ENCODE measurements around the gene KPNA4. TPM values are rescaled to one million over a fixed set of nuclear protein-coding genes. Genes with fewer than 3 reads are reported as not detected.

Gene KPNA4
- total RNA-seq, 1 experiment from 2014 or later: 76.7 TPM

DNA sequence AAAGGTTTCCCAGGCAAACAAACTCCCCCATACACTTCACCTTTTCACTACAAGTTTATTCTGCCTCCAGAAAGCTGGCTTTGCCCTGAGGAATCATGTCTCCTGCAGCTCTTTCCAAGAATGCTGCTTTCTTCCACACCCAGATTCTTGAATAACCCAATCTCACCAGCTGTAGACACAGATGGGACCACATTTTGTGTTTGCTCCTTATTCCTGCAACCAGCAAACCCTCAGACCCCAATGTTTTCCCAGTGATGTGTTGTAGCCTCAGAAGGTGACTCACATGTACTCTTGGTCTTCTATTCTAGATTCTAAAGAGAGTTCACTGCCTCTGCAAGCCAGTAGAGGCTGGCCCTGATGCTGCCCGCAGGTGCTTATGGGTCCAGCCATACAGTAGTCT is 92.2 kb downstream of the KPNA4 start:
- Histone ChIP-seq H2BK5ac (ENCODE audit: insufficient read length, low read length) (no peak overlapping the region), H3K4me2 (ENCODE audit: insufficient read depth, insufficient read length, low read length) (no peak overlapping the region)
- H3K4me3 Mint-ChIP-seq: no peak overlapping the region

More for the DNA sequence above, 92.2 kb downstream of the KPNA4 start:
- no peak overlapping the region for H3K23ac ChIP-seq (ENCODE audit: insufficient read length, low read depth, low read length)
- H3T11ph ChIP-seq (ENCODE audit: low read length): no peak overlapping the region
- no peaks in the 10 kb centered on the region for H3K79me2 ChIP-seq (ENCODE audit: insufficient read depth, low read length)
- H3K9ac ChIP-seq (ENCODE audit: extremely low read depth, insufficient read length, low read length): no peak overlapping the region
- Mint-ChIP-seq H3K27me3 (ENCODE audit: low read depth) (peaks cover 12% of the 10 kb centered on the region), H3K4me1 (no peaks in the 10 kb centered on the region), H3K36me3 (ENCODE audit: insufficient read depth in 1 of 3, low read depth in 3 of 3) (peaks cover 7 to 17% (median 14%) of the 10 kb centered on the region in 3 experiments), H3K27ac (no peak overlapping the region), H3K9me3 (peaks cover 16 to 24% of the 10 kb centered on the region in 2 experiments)
- H4K8ac ChIP-seq (replicated peaks; ENCODE audit: insufficient read length, low read depth, low read length): no peak overlapping the region
- H4K91ac ChIP-seq (ENCODE audit: insufficient read length, low read depth, low read length): no peak overlapping the region
- no peak overlapping the region for H2BK120ac ChIP-seq (ENCODE audit: low read depth, low read length, poor library complexity, severe bottlenecking)
- H3K4me1 ChIP-seq (ENCODE audit: insufficient read depth, low read length): no peaks in the 10 kb centered on the region
- H3K18ac ChIP-seq (ENCODE audit: insufficient read length, low read depth, low read length): no peak overlapping the region
- H3K9me3 ChIP-seq (ENCODE audit: control insufficient read depth, low read depth, low read length): peaks cover 7% of the 10 kb centered on the region
- no peak overlapping the region for H3K27ac ChIP-seq (ENCODE audit: insufficient read length, low read depth, low read length)
- TF ChIP-seq, protein P1, sequence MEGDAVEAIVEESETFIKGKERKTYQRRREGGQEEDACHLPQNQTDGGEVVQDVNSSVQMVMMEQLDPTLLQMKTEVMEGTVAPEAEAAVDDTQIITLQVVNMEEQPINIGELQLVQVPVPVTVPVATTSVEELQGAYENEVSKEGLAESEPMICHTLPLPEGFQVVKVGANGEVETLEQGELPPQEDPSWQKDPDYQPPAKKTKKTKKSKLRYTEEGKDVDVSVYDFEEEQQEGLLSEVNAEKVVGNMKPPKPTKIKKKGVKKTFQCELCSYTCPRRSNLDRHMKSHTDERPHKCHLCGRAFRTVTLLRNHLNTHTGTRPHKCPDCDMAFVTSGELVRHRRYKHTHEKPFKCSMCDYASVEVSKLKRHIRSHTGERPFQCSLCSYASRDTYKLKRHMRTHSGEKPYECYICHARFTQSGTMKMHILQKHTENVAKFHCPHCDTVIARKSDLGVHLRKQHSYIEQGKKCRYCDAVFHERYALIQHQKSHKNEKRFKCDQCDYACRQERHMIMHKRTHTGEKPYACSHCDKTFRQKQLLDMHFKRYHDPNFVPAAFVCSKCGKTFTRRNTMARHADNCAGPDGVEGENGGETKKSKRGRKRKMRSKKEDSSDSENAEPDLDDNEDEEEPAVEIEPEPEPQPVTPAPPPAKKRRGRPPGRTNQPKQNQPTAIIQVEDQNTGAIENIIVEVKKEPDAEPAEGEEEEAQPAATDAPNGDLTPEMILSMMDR (conservative IDR thresholded peaks at IDR 0.05): no peak
- no peak overlapping the region for H2BK12ac ChIP-seq (ENCODE audit: insufficient read length, low read depth, low read length)
- H3K79me1 ChIP-seq (ENCODE audit: insufficient read depth, low read depth, low read length, poor library complexity, severe bottlenecking): no peaks in the 10 kb centered on the region
- H4K20me1 ChIP-seq (ENCODE audit: control insufficient read depth, insufficient read depth, insufficient read length): no peaks in the 10 kb centered on the region
- H3K23me2 ChIP-seq (ENCODE audit: insufficient read length, low read depth, low read length, poor library complexity, severe bottlenecking): no peaks in the 10 kb centered on the region
- H3K4ac ChIP-seq (ENCODE audit: low read depth, low read length): no peak overlapping the region
- no peak overlapping the region for H2AFZ ChIP-seq (ENCODE audit: low read length)
- no peak for DNase-seq
- H2AK5ac ChIP-seq (ENCODE audit: insufficient read length, low read length): no peak overlapping the region
- no peak overlapping the region for H2BK15ac ChIP-seq (ENCODE audit: low read depth, low read length)
- H3K14ac ChIP-seq (ENCODE audit: insufficient read depth, low read length): no peak overlapping the region
- H2BK20ac ChIP-seq (ENCODE audit: low read depth, low read length, poor library complexity, severe bottlenecking): no peak overlapping the region
- H3K27me3 ChIP-seq (ENCODE audit: insufficient read depth, low read length): no peaks in the 10 kb centered on the region
- no CpG with 5 or more reads among the region's 1 CpG for WGBS (ENCODE audit: extremely low coverage, insufficient read length, low lambda C conversion rate)
- no peak overlapping the region for H4K5ac ChIP-seq (ENCODE audit: insufficient read length, low read depth, low read length)
- H3K56ac ChIP-seq (ENCODE audit: insufficient read length, low read depth, low read length): no peak overlapping the region
